Stimulated activated naive B cell treated with anti-CD40 and anti-IgM and Interleukin-4, amounts not matched to agents 10 μg/mL and 1 μg/mL and 100 μg/mL, for 72 hours (primary cell): Measurements from ENCODE around the gene C1QTNF5.

Source experiments
- ATAC-seq, 2 donors: fragments of 150-1000 bp; cut with Tn5 transposase; replicated peaks; 2 replicates each; pipeline ENCODE4 v1.10.0; 2021; ENCODE audit warnings: moderate library complexity in 1 of 2
- DNase-seq: peaks from one replicate; pipeline ENCODE4 v3.0.0; 2021
- H3K27ac Mint-ChIP-seq: one replicate; pipeline ENCODE4 v1.8.0; 2022; ENCODE audit warnings: mild to moderate bottlenecking, mixed read lengths
- H3K27me3 Mint-ChIP-seq, 2 donors: one replicate each; pipeline ENCODE4 v1.8.0; 2022; ENCODE audit warnings: mixed read lengths in 2 of 2
- H3K36me3 Mint-ChIP-seq, 2 donors: one replicate each; pipeline ENCODE4 v1.8.0; 2022; ENCODE audit warnings: mixed read lengths in 2 of 2, mild to moderate bottlenecking in 1 of 2
- H3K4me1 Mint-ChIP-seq, 2 donors: one replicate each; pipeline ENCODE4 v1.8.0; 2022; ENCODE audit warnings: mixed read lengths in 2 of 2, mild to moderate bottlenecking in 1 of 2
- H3K4me3 Mint-ChIP-seq, 2 donors: one replicate each; pipeline ENCODE4 v1.8.0; 2022; ENCODE audit warnings: mild to moderate bottlenecking in 2 of 2, mixed read lengths in 2 of 2, moderate library complexity in 1 of 2
- H3K9me3 Mint-ChIP-seq, 2 donors: one replicate each; pipeline ENCODE4 v1.8.0; 2022; ENCODE audit warnings: mixed read lengths in 2 of 2, mild to moderate bottlenecking in 1 of 2

C1QTNF5 gene

DNA sequence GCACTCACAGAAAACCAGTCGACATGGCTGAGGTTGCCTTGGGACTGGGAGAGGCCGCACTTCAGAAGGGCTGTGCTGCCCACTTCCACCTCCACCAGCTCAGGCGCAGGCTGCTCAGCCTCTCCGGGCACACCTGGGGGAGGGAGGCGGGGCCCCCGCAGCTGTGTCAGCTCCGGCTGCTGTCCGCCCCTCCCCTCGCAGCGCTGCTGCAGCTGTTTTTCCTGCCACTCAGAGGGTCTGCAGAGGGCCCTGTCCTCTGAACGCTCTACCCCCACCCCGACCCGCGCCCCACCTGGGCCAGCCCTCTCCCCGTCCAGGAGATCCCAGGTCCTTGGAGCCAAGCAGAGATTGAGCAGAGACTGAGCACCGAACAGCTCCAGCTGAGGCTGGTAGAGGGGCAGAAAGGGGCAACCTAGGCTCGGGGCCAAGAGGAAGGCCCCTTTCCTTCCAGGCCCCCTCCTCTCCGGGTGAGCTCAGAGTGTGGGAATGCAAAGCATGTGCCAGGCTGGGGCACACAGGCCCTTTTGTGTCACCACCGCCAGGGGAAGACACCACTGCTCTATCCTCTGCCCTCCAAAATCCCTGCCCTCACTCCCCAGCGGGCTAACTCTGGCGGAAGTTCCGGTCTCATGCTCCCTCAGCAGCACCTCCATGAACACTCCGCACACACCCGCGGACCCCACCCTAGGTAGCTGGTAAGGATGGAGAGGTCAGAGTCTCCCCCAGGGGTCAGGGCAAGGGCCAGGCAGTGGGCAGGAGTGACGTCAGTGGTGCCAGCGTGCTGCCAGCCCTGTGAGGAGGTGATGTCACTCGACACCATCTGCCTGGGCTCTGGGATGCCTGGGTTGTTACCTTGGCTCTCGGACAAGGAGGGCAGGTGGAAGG lies 25.3 kb downstream of the C1QTNF5 start:
- H3K27ac Mint-ChIP-seq: no peak overlapping the region
- no peak for DNase-seq
- H3K9me3 Mint-ChIP-seq: no peaks in the 10 kb centered on the region
- peaks cover 18 to 38% of the 10 kb centered on the region in 2 donors for H3K4me1 Mint-ChIP-seq
- peaks cover 1 to 4% of the 10 kb centered on the region in 2 donors for H3K36me3 Mint-ChIP-seq
- H3K27me3 Mint-ChIP-seq: peaks cover 35 to 63% of the 10 kb centered on the region in 2 donors
- peak overlapping the region; percentile 74 to 78 for H3K4me3 Mint-ChIP-seq
- peak; percentile 57 to 60 for ATAC-seq

DNA sequence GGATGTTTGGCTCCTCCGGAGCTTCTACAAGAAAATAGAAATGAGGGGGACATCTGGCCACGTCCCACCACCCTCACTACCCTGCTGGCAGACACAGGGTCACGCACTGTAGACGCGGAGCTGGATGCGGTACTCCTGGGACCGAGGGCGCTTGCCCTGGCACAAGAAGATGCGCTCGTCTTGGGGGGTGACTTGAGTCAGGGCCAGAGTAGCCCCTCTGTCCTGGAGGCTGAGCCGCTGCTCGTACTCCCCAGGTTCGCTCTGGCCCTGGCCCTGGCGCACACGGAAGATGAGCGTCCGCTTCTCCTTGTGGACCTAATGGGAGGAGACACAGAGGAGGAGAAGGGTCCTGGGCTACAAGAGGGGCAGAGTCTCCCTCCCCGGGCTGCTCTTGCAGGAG lies 26.0 kb downstream of the C1QTNF5 start:
- Mint-ChIP-seq H3K4me1 (peaks cover 17 to 35% of the 10 kb centered on the region in 2 donors), H3K27me3 (peaks cover 31 to 59% of the 10 kb centered on the region in 2 donors), H3K4me3 (peak overlapping the region; percentile 23 to 74)

DNA sequence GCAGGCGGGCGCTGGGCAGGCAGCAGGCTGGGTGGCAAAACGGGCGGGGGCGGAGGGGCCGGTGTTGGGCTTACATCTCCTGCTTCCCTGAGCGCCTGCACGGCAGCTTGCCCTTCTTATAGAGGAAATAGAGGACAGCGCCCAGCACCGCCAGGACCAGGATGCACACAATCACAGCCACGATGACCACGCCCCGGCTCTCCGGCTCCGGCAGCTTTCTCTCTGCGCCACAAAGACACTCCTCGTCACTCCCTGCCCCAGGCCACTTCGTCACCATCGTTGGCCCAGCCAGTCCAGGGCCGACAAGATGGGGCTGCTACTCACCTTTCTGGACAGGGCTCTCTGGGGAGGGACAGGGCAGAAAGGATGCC lies 30.0 kb downstream of the C1QTNF5 start:
- DNase-seq: no peak
- peak overlapping the region; percentile 44 for H3K27ac Mint-ChIP-seq
- H3K27me3 Mint-ChIP-seq: peaks cover 16 to 23% of the 10 kb centered on the region in 2 donors
- H3K4me1 Mint-ChIP-seq: peaks cover 8 to 12% of the 10 kb centered on the region in 2 donors
- peaks cover 7 to 20% of the 10 kb centered on the region in 2 donors for H3K36me3 Mint-ChIP-seq
- no peaks in the 10 kb centered on the region for H3K9me3 Mint-ChIP-seq
- H3K4me3 Mint-ChIP-seq: no peak overlapping the region
- ATAC-seq: no peak

More for the DNA sequence above, 26.0 kb downstream of the C1QTNF5 start:
- H3K36me3 Mint-ChIP-seq: peaks cover 1 to 5% of the 10 kb centered on the region in 2 donors
- DNase-seq: no peak
- no peaks in the 10 kb centered on the region for H3K9me3 Mint-ChIP-seq
- no peak overlapping the region for H3K27ac Mint-ChIP-seq
- ATAC-seq: no peak

DNA sequence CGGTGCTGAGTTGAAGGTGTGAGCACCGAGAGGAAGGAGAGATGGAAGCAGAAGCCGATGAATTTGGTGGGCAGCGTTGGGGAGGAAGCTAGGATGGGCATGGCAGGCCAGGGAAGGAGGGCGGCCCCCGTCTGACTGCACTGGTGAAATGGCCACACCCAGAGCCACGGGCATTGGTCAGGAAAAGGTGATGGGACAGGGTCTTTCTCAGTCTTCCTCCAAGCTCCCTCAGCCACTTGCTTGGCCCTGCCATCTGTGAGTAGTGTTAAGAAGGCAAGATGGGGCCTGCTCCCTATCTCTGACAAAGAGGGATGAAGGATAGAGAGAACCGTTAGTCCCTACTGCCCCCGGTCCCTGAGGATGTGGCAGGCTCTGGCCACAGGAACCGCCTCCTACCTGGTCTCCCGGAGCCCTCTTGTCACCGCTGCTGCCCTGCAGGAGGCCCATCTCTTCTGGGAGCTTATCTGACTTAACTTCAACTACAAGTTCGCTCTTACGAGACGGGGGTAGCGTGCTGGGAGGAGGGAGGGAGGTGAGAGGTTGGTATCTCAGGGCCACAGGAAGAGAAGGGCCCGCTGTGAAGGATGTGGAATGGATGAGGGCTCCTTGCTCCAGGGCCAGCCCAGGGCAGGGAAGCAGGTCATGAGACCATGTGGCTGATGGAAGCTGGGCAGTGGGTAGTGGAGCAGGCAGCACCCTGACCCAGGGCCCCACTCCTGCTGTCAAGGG lies 30.6 kb downstream of the C1QTNF5 start:
- Mint-ChIP-seq H3K9me3 (no peaks in the 10 kb centered on the region), H3K27ac (peak overlapping the region; percentile 65), H3K4me3 (no peak overlapping the region), H3K4me1 (peaks cover 3 to 6% of the 10 kb centered on the region in 2 donors), H3K27me3 (peaks cover 10 to 17% of the 10 kb centered on the region in 2 donors), H3K36me3 (peaks cover 10 to 23% of the 10 kb centered on the region in 2 donors)
- ATAC-seq (no peak), DNase-seq (no peak)

DNA sequence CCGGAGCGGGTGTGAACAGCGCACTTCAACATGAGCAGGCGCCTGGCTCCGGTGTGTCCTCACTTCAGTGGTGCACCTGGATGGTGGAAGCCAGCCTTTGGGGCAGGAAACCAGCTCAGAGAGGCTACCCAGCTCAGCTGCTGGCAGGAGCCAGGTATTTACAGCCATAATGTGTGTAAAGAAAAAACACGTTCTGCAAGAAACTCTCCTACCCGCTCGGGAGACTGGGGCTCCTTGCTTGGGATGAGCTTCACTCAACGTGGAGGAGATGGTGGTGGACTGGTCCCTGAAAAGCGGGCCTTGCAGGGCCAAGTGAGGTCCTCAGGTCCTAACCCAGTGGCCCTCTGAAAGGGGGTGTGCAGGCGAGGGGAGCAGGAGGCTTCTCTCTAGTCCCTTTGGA lies 31.3 kb downstream of the C1QTNF5 start:
- peaks cover 11 to 27% of the 10 kb centered on the region in 2 donors for H3K36me3 Mint-ChIP-seq
- no peak for DNase-seq
- no peaks in the 10 kb centered on the region for H3K4me1 Mint-ChIP-seq
- peaks cover 4 to 10% of the 10 kb centered on the region in 2 donors for H3K27me3 Mint-ChIP-seq
- H3K4me3 Mint-ChIP-seq: no peak overlapping the region
- H3K27ac Mint-ChIP-seq: no peak overlapping the region
- H3K9me3 Mint-ChIP-seq: no peaks in the 10 kb centered on the region
- ATAC-seq: no peak

DNA sequence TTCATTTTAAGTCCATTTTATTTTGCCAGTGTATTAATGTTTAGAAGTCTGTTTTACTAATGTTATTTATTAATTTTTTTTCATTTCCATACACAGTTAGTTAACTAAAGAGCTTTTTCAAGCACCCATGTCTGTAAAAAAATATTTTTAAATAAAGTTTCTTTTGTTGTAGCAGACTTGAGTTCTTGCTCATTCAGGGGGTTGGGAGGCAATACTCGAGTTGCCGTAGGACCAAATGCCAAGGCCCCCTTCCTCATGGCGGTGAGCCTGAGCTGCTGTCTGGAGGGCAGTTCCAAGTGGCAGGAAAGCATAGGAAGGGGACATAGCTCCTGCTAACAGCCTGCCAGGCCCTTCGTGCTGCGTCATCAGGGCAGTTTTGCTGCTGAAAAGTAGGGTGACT lies 32.7 kb downstream of the C1QTNF5 start:
- DNase-seq (no peak), ATAC-seq (no peak)
- peaks cover 24 to 42% of the 10 kb centered on the region in 2 donors for H3K36me3 Mint-ChIP-seq
- no peak overlapping the region for H3K4me3 Mint-ChIP-seq
- no peaks in the 10 kb centered on the region for H3K4me1 Mint-ChIP-seq
- no peak overlapping the region for H3K27ac Mint-ChIP-seq
- no peaks in the 10 kb centered on the region for H3K9me3 Mint-ChIP-seq
- peaks cover 0 to 6% of the 10 kb centered on the region in 2 donors for H3K27me3 Mint-ChIP-seq

DNA sequence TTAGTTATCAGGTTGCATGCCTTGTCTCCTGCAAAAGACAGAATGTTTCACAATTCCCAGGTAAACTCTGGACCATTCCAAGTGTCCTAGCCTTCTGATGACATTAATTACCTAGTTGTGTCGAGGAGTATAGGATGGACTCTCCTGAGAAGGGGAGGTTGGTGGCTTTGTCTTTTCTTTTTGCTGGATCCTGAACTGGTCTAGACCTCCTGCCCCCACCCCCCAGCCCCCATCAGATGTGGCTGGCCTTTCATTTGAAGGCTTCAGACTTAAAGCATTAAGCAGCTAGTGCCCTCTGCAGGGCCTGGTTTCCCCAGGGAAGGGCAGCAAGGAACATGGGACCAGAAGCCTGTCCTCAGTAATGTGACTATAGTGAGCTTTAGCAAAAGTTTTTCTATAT lies 33.5 kb downstream of the C1QTNF5 start:
- H3K4me1 Mint-ChIP-seq: no peaks in the 10 kb centered on the region
- H3K4me3 Mint-ChIP-seq: no peak overlapping the region
- ATAC-seq: no peak
- peaks cover 28 to 46% of the 10 kb centered on the region in 2 donors for H3K36me3 Mint-ChIP-seq
- DNase-seq: no peak
- no peak overlapping the region for H3K27ac Mint-ChIP-seq
- peaks cover 0 to 1% of the 10 kb centered on the region in 2 donors for H3K27me3 Mint-ChIP-seq
- no peaks in the 10 kb centered on the region for H3K9me3 Mint-ChIP-seq

DNA sequence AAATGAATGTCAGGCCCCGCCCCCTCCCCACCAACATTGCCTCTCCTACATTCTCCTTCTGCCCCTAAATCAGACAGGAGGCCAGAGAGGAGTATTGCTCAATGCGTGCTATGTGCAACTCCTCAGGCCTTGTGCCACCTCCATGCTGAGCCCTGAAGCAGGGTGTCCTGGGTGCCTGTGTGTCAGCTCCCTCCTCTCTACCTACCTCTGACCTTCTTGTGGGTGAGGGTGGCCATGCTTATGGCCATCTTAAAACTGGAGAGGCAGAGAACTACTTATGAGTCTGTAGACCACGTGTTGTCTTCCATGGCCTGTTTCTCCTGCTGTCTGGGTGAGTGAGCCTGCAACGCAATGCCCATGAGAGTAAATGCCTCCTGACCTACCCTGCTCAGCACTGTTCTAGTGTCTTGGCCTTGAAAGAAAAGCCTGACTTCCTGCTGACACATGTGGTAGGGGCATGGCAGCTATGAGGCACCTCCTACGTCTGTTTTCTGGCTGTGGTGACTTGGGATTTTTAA lies 34.3 kb downstream of the C1QTNF5 start:
- Mint-ChIP-seq H3K27ac (no peak overlapping the region), H3K4me3 (no peak overlapping the region), H3K9me3 (no peaks in the 10 kb centered on the region), H3K36me3 (peaks cover 30 to 50% of the 10 kb centered on the region in 2 donors), H3K27me3 (no peaks in the 10 kb centered on the region), H3K4me1 (no peaks in the 10 kb centered on the region)
- no peak for DNase-seq
- ATAC-seq: no peak

DNA sequence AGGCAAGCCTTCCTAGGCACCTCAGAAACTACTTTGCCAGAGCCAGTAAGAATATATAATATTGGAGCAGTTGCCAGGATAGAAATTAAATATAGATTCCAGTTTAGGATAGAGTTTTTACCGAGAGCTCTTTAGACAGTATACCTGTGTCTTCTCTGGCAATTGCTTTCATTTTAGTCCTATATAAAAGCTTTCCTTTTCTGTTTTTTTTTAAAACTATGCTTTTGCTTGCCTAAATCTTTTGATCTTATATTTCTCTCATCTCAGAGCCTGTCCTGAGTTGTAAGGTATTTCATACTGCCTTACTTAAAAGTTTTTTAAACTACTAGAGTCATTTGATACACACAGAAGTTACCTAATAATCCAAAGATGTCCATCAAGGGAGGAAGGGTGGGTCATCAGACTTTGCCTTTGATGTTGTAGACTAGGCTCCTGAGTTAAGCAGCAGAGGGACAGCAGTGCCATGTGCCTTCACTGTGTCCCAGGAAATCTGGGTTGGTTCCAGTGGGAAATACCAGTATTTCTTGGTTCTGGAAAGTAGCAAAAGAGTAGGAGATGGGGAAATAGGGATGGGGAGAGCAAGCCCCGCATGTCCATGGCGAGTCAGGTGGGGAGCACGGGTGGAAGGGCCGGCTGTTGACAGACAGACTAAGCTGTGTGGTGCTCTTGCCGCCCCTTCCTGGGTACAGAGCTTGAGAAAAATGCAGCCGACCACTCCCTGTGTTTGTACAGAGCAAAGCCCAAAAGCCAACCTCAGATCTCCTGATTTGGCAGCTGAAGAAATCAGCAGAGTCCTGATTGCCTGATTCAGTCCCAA lies 34.9 kb downstream of the C1QTNF5 start:
- H3K4me1 Mint-ChIP-seq: no peaks in the 10 kb centered on the region
- DNase-seq: no peak
- peaks cover 33 to 57% of the 10 kb centered on the region in 2 donors for H3K36me3 Mint-ChIP-seq
- no peak overlapping the region for H3K4me3 Mint-ChIP-seq
- no peak for ATAC-seq
- no peaks in the 10 kb centered on the region for H3K27me3 Mint-ChIP-seq
- H3K9me3 Mint-ChIP-seq: no peaks in the 10 kb centered on the region
- no peak overlapping the region for H3K27ac Mint-ChIP-seq

DNA sequence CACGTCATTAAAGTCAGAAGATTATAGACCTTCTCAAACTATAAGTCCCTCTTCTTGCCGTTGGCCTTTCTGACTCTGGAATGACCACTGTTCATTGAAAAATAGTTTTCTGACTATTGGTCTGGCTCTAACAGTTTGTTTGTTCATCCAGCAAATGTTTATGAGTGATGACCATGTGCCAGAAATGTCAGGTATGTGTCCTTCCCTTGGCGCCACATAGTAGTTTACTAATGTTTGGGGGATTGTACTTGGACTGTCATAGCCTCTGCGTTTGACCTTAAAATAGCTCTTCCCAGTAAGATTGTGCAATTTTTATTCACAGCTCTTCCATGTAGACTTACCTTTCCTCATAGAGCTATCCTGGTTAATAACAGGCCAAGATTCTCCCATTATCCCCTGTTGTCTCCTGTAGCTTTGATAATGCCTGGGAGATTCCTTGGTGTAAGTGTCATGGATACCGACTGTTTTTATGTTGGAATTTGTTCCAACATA lies 37.4 kb downstream of the C1QTNF5 start:
- ATAC-seq (no peak), DNase-seq (no peak)
- H3K4me1 Mint-ChIP-seq: no peaks in the 10 kb centered on the region
- peak overlapping the region; percentile 10 for H3K27ac Mint-ChIP-seq
- peaks cover 30 to 64% of the 10 kb centered on the region in 2 donors for H3K36me3 Mint-ChIP-seq
- H3K4me3 Mint-ChIP-seq: no peak overlapping the region
- no peaks in the 10 kb centered on the region for H3K27me3 Mint-ChIP-seq
- no peaks in the 10 kb centered on the region for H3K9me3 Mint-ChIP-seq

DNA sequence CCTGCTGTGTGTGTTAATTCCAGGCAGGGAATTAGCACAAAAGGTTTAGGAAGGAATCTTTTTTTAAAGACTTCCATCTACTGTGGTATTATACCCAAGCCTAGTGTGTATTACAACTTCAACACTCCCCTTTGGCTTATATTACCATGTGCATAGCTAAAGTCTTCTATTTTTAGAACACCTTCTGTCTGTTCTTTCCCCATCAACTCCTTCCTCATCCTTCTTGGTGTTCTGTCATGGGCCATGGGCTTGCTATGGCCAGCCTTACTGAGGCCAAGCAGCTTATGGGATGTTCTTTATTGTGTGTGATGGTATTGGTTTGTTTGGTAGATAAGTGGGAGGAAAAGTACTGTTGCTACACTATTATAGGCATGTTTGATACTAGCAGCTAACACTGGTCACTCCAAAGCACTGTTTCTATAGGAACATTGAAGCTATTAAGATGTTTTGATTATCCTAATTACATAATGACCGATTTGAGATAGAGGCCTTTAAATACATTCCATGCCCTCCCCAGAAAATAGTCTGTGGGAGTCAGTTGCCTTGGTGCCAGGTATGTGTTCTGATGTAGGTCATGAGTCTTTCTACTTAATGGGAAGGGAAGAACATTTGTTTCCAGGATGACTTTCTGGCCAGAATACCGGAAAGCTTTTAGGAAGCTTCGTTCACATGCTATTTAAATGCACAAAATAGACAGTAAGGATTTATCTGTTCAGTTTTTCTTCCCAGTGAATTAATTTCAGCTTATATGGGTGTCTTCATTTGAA lies 40.3 kb downstream of the C1QTNF5 start:
- Mint-ChIP-seq H3K4me1 (no peaks in the 10 kb centered on the region), H3K4me3 (no peak overlapping the region), H3K9me3 (no peaks in the 10 kb centered on the region), H3K27ac (no peak overlapping the region), H3K27me3 (no peaks in the 10 kb centered on the region), H3K36me3 (peaks cover 39 to 69% of the 10 kb centered on the region in 2 donors)
- ATAC-seq (no peak), DNase-seq (no peak)

DNA sequence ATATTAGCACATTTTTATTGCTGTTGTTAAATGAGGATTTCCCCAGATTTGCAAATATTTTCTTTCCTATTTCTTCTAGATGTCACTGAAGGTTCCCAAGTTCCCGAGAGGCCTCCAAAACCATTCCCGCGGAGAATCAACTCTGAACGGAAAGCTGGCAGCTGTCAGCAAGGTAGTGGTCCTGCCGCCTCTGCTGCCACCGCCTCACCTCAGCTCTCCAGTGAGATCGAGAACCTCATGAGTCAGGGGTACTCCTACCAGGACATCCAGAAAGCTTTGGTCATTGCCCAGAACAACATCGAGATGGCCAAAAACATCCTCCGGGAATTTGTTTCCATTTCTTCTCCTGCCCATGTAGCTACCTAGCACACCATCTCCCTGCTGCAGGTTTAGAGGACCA lies 41.3 kb downstream of the C1QTNF5 start:
- Mint-ChIP-seq H3K9me3 (no peaks in the 10 kb centered on the region), H3K36me3 (peaks cover 36 to 65% of the 10 kb centered on the region in 2 donors), H3K27me3 (no peaks in the 10 kb centered on the region), H3K4me1 (no peaks in the 10 kb centered on the region), H3K27ac (no peak overlapping the region), H3K4me3 (no peak overlapping the region)
- DNase-seq (no peak), ATAC-seq (no peak)

DNA sequence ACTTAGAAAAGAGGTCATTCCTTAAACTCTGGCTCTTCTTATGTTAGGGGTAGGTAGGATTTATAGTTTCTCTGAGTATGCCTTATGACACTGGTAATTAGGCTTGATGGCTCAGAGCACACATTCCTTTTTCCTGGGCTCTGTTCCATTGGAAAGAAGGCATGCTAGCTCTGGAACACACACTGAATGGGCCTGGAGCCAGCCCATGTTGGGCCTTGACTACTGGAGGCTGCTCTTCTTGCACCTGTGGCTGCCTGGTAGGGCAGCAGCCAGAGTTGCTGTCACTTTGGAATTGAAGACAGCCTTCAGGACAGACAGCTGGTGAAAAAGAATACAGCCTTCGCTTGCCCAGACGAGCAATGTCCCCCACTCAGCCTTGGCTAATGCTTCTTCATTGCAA lies 42.0 kb downstream of the C1QTNF5 start:
- no peak for ATAC-seq
- no peak for DNase-seq
- no peak overlapping the region for H3K27ac Mint-ChIP-seq
- H3K27me3 Mint-ChIP-seq: no peaks in the 10 kb centered on the region
- H3K4me1 Mint-ChIP-seq: no peaks in the 10 kb centered on the region
- H3K4me3 Mint-ChIP-seq: no peak overlapping the region
- peaks cover 30 to 58% of the 10 kb centered on the region in 2 donors for H3K36me3 Mint-ChIP-seq
- no peaks in the 10 kb centered on the region for H3K9me3 Mint-ChIP-seq
